HepG2 (cell line): ENCODE data around the gene VGLL1. TPM values are rescaled to one million over a fixed set of nuclear protein-coding genes. Genes with fewer than 3 reads are reported as not detected.
A peak's percentile ranks its signal among the peaks of the same experiment; 100 is the strongest.

ENCODE experiments used
- ATAC-seq: fragments of 200-7000 bp; cut with Tn5 transposase; 3 replicates; pipeline ENCODE4 v1.9.1; 2020; ENCODE audit warnings: mild to moderate bottlenecking, moderate library complexity
- BruUV-seq: library from RNA; stranded (reverse); fragments of 400-500 nt; replicated peaks from 2 replicates; lab custom pipeline; 2021; lab: Mats Ljungman, UMichigan
- CTCF ChIA-PET: fragments of 300-600 bp; formaldehyde crosslinking; extraction: SDS; loops from one replicate; lab custom pipeline; 2021; ENCODE audit warnings: low total read pairs, inconsistent platforms, low intra/inter-chr PET ratio; lab: Yijun Ruan, JAX
- POLR2A ChIA-PET: fragments of 350-600 bp; sonication (Branson Sonifier 250); formaldehyde crosslinking; loops from one replicate; lab custom pipeline; 2020; ENCODE audit warnings: antibody characterized with exemption, inconsistent platforms; lab: Yijun Ruan, JAX
- DNase-seq: peaks from one replicate; pipeline ENCODE4 v3.0.0-alpha.2; 2015; ENCODE audit warnings: low spot score
- FAIRE-seq: peaks from 3 replicates; lab custom pipeline; 2011; peaks lifted over from hg19 to GRCh38; lab: Jason Lieb, UNC
- H2AFZ ChIP-seq: one replicate; pipeline ENCODE4 v1.6.1; 2011; ENCODE audit warnings: low read length, inconsistent platforms
- H3K27ac ChIP-seq: fragments of 300-600 bp; 3 replicates; pipeline ENCODE4 v1.8.0; 2011; ENCODE audit warnings: mixed run types, mild to moderate bottlenecking, mixed read lengths, low read length, inconsistent platforms; ENCODE audit not compliant: insufficient read depth; ENCODE audit errors: extremely low read length
- H3K27me3 ChIP-seq, 2 experiments: fragments of 200-600 bp in 1 of 2; 2 replicates in 1 of 2; 3 replicates in 1 of 2; pipeline versions ENCODE4 v1.6.0 to v1.8.0; 2011; ENCODE audit warnings: low read length in 2 of 2, mild to moderate bottlenecking in 2 of 2, moderate library complexity in 2 of 2, inconsistent platforms in 1 of 2; ENCODE audit not compliant: insufficient read depth in 2 of 2, control insufficient read depth in 1 of 2
- H3K36me3 ChIP-seq, 2 experiments: fragments of 200-600 bp in 1 of 2; replicated peaks in 1 of 2; 2 replicates in 1 of 2; 3 replicates in 1 of 2; pipeline versions ENCODE4 v1.5.1 to v1.8.0; 2011; ENCODE audit warnings: low read length in 2 of 2, inconsistent platforms in 1 of 2; ENCODE audit not compliant: insufficient read depth in 2 of 2, control insufficient read depth in 1 of 2
- H3K4me1 ChIP-seq: 2 replicates; pipeline ENCODE4 v1.5.1; 2012; ENCODE audit warnings: low read length, inconsistent platforms; ENCODE audit not compliant: insufficient read depth
- H3K4me2 ChIP-seq: 2 replicates; pipeline ENCODE4 v1.6.0; 2011; ENCODE audit warnings: low read depth, low read length, inconsistent platforms
- H3K4me3 ChIP-seq, 3 experiments: fragments of 200-600 bp in 1 of 3; sonication (generic), shearing (Covaris generic) in 1 of 3; replicated peaks in 1 of 3; 2 replicates each; pipeline ENCODE4 v1.5.1; 2011 to 2016; ENCODE audit warnings: low read length in 3 of 3, inconsistent platforms in 2 of 3, low read depth in 2 of 3, mild to moderate bottlenecking in 2 of 3, control low read depth in 1 of 3, mixed read lengths in 1 of 3; ENCODE audit not compliant: insufficient read depth in 1 of 3
- H3K79me2 ChIP-seq: one replicate; pipeline ENCODE4 v1.6.1; 2011; ENCODE audit warnings: low read length, inconsistent platforms; ENCODE audit not compliant: insufficient read depth
- H3K9ac ChIP-seq: 2 replicates; pipeline ENCODE4 v1.6.0; 2011; ENCODE audit warnings: mild to moderate bottlenecking, low read depth, low read length, inconsistent platforms; ENCODE audit not compliant: insufficient read depth
- H3K9me3 ChIP-seq: 2 replicates; pipeline ENCODE4 v1.5.1; 2012; ENCODE audit warnings: mild to moderate bottlenecking, low read length
- H4K20me1 ChIP-seq: 2 replicates; pipeline ENCODE4 v1.6.0; 2011; ENCODE audit warnings: inconsistent platforms, mild to moderate bottlenecking, low read length, moderate library complexity; ENCODE audit not compliant: insufficient read depth
- CHCHD3 ChIP-seq: sonication (generic); formaldehyde crosslinking; IDR thresholded peaks from 2 replicates; pipeline ENCODE4 v1.8.0; 2022; ENCODE audit warnings: mild to moderate bottlenecking, missing genetic modification reagents, moderate library complexity
- MTF2 ChIP-seq: sonication (generic); formaldehyde crosslinking; IDR thresholded peaks from 2 replicates; pipeline ENCODE4 v1.5.0; 2020; ENCODE audit warnings: missing genetic modification reagents, borderline replicate concordance
- NR2F2 ChIP-seq: IDR thresholded peaks from 2 replicates; pipeline ENCODE4 v1.6.1; 2012; ENCODE audit warnings: low read depth, inconsistent platforms, borderline replicate concordance
- PPARG ChIP-seq: conservative IDR thresholded peaks from 2 replicates; pipeline ENCODE4 v1.6.1; 2016; ENCODE audit warnings: missing biosample characterization, missing genetic modification reagents
- RFXANK ChIP-seq: IDR thresholded peaks from 2 replicates; pipeline ENCODE4 v1.6.1; 2016
- RXRB ChIP-seq: IDR thresholded peaks from 2 replicates; pipeline ENCODE4 v1.6.1; 2016; ENCODE audit warnings: borderline replicate concordance, missing genetic modification reagents, missing compliant biosample characterization
- SIN3A ChIP-seq: IDR thresholded peaks from 2 replicates; pipeline ENCODE4 v1.6.1; 2011; ENCODE audit warnings: low read depth, mild to moderate bottlenecking, control low read depth, low read length, borderline replicate concordance
- ZMYM2 ChIP-seq: sonication (generic); formaldehyde crosslinking; IDR thresholded peaks from 2 replicates; pipeline ENCODE4 v1.8.0; 2022; ENCODE audit warnings: mild to moderate bottlenecking, missing genetic modification reagents
- WGBS: methylation state at CpG from one replicate; pipeline ENCODE4 v1.1.6; 2017; ENCODE audit warnings: low lambda C conversion rate; 5-methylcytosine and 5-hydroxymethylcytosine counted together
- in situ Hi-C: cut with HindIII; loops from 2 replicates; pipeline ENCODE4 v1.10.0; 2017; ENCODE audit warnings: low pct_unique_long_range_greater_than_20kb; ENCODE audit not compliant: extremely low pct_ligation_motif_present
- intact Hi-C: fragments of 100-400 bp; cut with micrococcal nuclease; formaldehyde crosslinking; loops from one replicate; pipeline ENCODE4 v1.10.0; 2022; ENCODE audit not compliant: unreplicated experiment
- polyA plus RNA-seq, 8 experiments: library from polyadenylated mRNA; depleted of rRNA in 3 of 8; stranded (reverse) in 7 of 8; unstranded in 1 of 8; fragments of >200 nt; fragmentation: Illumina TruSeq in 4 of 8; extraction: Trizol in 4 of 8; gene quantifications; 2 replicates each; pipeline versions ENCODE4 v1.2.1 to v1.2.3, GENCODE V29; 2011 to 2016; ENCODE audit warnings: low read depth in 4 of 8, missing spikeins in 1 of 8, mixed read lengths in 1 of 8; ENCODE audit not compliant: insufficient read depth in 1 of 8
- total RNA-seq, 5 experiments: library from RNA; depleted of rRNA; stranded (reverse); fragments of >200 nt; fragmentation: Illumina TruSeq; extraction: Trizol; gene quantifications; 2 replicates each; pipeline ENCODE4 v1.2.3, GENCODE V29; 2016; ENCODE audit warnings: low read depth in 1 of 5
- TF ChIP-seq, protein P1 (sequence below): sonication (generic); formaldehyde crosslinking; IDR thresholded peaks from 2 replicates; pipeline ENCODE4 v1.4.0; 2020; ENCODE audit warnings: missing genetic modification reagents, borderline replicate concordance
- TF ChIP-seq, protein P2 (sequence below): sonication (generic); formaldehyde crosslinking; IDR thresholded peaks from 2 replicates; pipeline ENCODE4 v1.5.1; 2020; ENCODE audit warnings: missing genetic modification reagents, mild to moderate bottlenecking, borderline replicate concordance
- TF ChIP-seq, protein P3 (sequence below): IDR thresholded peaks from 2 replicates; pipeline ENCODE4 v1.6.1; 2018; ENCODE audit warnings: missing genetic modification reagents, mild to moderate bottlenecking, missing compliant biosample characterization
- TF ChIP-seq, protein P4 (sequence below): sonication (generic); formaldehyde crosslinking; IDR thresholded peaks from 2 replicates; pipeline ENCODE4 v1.8.1; 2023; ENCODE audit warnings: mild to moderate bottlenecking, moderate library complexity, missing genetic modification reagents

Gene VGLL1
- total and polyA plus RNA-seq, 2 of the 13 experiments (the other 11 are each of a cell fraction or from before 2014, with no cell fraction given) = not detected

DNA sequence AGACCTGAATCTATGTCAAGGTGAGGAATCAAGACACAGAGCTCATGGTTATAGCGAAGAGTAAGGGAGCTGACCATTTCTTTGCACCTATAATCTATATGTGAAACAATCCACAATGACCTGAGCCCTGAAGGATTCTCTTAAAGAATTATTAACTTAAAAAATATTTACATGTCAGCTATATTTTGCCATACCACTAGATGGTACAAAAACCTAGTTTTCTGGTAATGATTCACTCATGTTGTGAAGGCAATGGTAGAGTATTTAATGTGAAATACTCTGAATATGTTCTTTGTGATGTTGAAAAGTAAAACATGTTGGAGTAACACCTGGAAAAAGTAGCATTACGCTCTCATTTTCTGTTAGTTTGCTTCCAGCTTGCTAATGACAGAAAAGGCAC lies 40.0 kb downstream of the VGLL1 start (continued):
- TF ChIP-seq, protein P1, sequence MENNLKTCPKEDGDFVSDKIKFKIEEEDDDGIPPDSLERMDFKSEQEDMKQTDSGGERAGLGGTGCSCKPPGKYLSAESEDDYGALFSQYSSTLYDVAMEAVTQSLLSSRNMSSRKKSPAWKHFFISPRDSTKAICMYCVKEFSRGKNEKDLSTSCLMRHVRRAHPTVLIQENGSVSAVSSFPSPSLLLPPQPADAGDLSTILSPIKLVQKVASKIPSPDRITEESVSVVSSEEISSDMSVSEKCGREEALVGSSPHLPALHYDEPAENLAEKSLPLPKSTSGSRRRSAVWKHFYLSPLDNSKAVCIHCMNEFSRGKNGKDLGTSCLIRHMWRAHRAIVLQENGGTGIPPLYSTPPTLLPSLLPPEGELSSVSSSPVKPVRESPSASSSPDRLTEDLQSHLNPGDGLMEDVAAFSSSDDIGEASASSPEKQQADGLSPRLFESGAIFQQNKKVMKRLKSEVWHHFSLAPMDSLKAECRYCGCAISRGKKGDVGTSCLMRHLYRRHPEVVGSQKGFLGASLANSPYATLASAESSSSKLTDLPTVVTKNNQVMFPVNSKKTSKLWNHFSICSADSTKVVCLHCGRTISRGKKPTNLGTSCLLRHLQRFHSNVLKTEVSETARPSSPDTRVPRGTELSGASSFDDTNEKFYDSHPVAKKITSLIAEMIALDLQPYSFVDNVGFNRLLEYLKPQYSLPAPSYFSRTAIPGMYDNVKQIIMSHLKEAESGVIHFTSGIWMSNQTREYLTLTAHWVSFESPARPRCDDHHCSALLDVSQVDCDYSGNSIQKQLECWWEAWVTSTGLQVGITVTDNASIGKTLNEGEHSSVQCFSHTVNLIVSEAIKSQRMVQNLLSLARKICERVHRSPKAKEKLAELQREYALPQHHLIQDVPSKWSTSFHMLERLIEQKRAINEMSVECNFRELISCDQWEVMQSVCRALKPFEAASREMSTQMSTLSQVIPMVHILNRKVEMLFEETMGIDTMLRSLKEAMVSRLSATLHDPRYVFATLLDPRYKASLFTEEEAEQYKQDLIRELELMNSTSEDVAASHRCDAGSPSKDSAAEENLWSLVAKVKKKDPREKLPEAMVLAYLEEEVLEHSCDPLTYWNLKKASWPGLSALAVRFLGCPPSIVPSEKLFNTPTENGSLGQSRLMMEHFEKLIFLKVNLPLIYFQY (CRISPR knock-in tag) = no peak
- no peak for TF ChIP-seq RFXANK (CRISPR knock-in tag)
- TF ChIP-seq, protein P2, sequence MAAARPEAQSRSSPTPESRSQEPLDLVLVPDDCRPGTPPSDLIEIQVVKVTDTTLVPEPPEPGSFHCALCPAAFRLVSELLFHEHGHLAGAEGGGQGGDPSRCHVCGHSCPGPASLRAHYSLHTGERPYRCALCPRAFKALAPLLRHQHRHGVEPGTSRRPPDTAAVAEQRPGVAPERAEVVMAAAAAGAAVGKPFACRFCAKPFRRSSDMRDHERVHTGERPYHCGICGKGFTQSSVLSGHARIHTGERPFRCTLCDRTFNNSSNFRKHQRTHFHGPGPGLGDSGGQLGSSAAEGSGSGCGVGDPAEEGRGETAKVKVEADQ = no peak

DNA sequence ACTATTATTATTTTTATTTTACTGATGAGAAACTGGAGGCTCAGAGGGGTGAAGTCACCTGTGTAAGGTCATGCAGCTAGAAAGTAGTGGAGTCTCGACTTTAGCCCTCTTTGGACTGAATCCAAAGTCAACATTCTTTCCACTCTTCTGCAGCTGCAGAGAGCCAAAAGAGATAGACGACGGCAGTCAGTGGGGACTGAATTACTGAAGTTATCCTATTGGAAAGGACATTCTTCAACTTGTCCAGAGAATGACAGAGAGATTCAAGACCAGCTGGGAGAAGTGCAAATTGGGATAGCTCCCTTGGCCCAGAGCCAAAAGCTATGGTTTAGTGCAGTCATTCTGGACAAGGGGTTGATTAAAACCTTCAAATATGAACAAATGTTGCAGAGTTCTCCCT lies 42.5 kb downstream of the VGLL1 start:
- CTCF ChIA-PET = no interaction called here
- intact Hi-C loops = no loop called here
- Histone ChIP-seq H3K36me3 (no peaks in the 10 kb centered on the region), H3K9me3 (no peaks in the 10 kb centered on the region), H3K4me3 (no peak overlapping the region), H3K9ac (no peak overlapping the region), H3K27ac (no peak overlapping the region), H3K27me3 (no peaks in the 10 kb centered on the region), H3K4me2 (no peak overlapping the region), H4K20me1 (no peaks in the 10 kb centered on the region), H3K79me2 (no peaks in the 10 kb centered on the region), H2AFZ (no peak overlapping the region), H3K4me1 (0 out of 2 replicates have a peak, but pooled peaks cover 7% of the 10 kb centered on the region)
- TF ChIP-seq CHCHD3 (CRISPR knock-in tag) (no peak), NR2F2 (no peak), RXRB (CRISPR knock-in tag) (0 out of 2 replicates have a peak, but pooled peaks have one; percentile 24), MTF2 (no peak), SIN3A (no peak), PPARG (CRISPR knock-in tag) (peak; percentile 71; the same call in 1 of the 2 replicates), ZMYM2 (no peak)
- TF ChIP-seq, protein P3, sequence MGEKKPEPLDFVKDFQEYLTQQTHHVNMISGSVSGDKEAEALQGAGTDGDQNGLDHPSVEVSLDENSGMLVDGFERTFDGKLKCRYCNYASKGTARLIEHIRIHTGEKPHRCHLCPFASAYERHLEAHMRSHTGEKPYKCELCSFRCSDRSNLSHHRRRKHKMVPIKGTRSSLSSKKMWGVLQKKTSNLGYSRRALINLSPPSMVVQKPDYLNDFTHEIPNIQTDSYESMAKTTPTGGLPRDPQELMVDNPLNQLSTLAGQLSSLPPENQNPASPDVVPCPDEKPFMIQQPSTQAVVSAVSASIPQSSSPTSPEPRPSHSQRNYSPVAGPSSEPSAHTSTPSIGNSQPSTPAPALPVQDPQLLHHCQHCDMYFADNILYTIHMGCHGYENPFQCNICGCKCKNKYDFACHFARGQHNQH (CRISPR knock-in tag) = no peak
- TF ChIP-seq, protein P4, sequence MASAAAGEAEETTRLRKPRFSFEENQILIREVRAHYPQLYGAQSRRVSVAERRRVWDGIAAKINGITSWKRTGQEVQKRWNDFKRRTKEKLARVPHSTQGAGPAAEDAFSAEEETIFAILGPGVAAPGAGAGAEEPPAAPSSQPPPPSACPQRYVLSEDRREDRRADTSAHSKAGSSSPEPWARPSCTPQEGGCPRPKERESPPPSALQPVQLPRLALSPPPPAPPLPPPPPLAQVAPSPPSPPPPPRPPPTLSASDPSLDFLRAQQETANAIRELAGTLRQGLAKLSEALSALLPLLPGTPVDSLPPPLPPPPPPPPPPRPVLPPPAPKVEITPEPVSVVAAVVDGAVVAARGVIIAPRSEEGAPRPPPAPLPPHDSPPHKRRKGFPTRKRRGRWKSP = no peak
- POLR2A ChIA-PET = no interaction called here
- peak; percentile 2 for DNase-seq
- WGBS = 6% methylated on average over 3 of the region's 3 CpGs
- in situ Hi-C loops = no loop called here
- no peak for FAIRE-seq
- ATAC-seq = peak; percentile 30; the same call in 1 of the 3 replicates
- BruUV-seq = no TSS peak
